Measurements from ENCODE around the gene DDX27. TPM values are rescaled to one million over a fixed set of nuclear protein-coding genes. Genes with fewer than 3 reads are reported as not detected.

Gene DDX27
- total RNA-seq, 1 experiment from 2014 or later = 30.6 TPM

DNA sequence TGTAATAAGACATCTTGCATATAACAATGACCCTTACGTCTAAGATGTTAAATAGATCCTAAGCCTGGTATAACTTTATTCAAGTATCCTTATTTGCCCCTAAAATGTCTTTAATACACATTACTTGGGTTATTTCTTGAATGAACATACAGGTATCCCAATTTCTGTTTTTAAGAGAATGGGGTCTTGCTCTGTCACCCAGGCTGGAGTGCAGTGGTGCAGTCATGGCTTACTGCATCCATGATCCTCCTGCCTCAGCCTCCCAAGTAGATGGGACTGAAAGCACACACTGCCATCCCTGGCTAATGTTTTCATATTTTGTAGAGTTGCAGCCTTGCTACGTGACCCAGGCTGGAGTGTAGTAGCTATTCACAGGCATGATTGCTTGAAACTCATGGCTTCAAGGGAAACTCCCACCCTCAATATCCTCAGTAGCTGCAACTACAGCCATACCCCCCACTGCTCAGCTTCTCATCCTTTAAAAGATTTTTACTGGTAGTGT is 69.1 kb downstream of the DDX27 start:
- no peak for DNase-seq (ENCODE audit: low spot score)

DNA sequence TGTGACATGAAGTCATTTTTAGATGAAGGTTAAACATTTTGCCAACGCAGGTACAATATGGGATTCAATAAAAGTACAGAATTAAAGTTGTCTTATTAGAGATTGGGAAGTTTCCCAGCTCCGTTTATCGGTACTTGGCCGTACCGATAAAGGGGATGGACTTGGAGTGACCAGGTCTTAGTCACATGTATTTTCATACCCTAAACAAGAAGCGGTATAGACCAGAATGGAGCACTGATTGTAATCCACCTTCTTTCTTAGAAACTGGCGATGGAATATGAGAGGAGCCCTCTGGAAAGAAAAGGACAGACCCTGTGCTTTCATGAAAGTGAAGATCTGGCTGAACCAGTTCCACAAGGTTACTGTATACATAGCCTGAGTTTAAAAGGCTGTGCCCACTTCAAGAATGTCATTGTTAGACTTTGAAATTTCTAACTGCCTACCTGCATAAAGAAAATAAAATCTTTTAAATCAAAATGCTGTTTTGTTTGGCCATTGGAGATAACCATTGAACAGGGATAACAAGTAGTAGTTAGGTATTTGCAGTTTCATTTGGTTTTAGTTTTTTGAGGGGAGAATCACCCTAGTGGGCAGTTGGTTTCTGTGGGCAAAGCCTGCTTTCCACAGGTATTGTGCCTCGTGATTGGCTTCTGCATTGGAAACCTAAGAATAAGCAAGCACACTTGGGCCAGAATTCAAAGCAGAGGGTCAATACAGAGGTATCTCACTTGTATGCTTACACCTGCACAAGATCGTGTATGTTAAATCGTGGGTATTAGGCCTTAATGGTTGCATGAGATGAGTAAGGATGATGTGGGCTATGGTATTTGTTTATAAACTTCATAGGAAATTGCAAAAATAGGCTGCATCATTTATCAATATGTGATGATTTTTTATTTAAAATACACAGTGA is 69.8 kb downstream of the DDX27 start:
- DNase-seq (ENCODE audit: low spot score) = no peak

DNA sequence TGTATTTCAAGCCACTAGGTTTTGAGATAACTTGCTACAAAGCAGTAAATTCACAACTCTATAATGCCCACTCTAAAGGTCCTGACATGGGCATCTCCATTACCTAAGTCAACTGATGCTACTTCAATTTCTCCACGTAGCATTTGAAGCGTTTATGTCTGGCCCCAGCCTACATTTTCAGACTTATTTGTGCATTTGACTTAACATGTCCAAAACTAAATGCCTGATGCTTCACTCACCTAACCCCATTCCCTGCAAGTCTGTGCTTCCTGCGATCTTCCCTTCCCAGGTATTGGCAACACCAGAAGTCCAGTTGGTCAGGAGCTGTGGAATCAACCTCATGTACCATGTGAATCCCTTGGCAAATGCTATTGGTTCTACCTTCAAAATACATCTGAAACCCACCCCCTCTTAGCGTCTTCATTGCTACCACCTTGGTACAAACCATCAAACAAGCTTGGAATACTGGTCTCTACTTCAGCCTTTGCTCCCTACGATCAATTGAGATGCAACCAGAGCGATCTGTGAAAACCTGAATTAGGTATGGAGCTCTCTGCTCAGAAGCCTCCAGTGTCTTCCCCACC is 71.5 kb downstream of the DDX27 start:
- DNase-seq (ENCODE audit: low spot score) = no peak

DNA sequence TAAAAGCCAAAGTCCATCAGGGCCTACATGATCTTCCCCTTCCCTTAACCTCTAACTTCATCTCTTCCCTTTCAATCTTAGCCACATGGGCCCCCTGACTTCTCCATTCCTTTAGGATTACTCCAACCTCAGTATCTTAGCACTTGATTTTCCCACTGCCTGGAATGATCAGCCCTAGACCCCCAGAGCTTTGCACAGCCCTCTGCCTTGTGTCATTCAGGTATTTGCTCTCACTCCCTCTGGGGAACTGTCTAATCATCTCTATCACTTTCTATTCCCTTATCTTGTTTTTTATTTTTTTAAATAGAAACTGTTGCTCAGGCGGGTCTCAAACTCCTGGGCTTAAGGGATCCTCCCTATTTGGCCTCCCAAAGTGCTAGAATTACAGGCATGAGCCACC is 72.0 kb downstream of the DDX27 start:
- no peak for DNase-seq (ENCODE audit: low spot score)

DNA sequence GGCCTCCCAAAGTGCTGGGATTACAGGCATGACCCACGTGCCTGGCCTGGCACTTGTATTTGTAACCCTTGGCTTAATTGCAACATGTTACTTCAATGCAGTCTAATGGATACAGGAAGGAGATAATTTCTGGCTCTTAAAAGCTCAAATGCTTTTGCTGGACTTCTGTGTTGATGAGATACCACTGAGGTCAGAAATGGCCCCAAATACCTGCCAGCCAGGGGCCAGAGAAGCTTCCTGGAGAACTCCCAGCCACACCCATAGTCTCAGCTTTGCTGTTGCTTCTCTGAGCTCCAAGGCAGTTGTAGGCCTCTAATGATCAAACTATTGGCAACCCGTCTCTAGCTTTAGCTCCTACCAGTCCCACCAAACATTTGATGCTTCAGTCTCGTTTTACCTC is 72.8 kb downstream of the DDX27 start:
- DNase-seq (ENCODE audit: low spot score) = no peak

DNA sequence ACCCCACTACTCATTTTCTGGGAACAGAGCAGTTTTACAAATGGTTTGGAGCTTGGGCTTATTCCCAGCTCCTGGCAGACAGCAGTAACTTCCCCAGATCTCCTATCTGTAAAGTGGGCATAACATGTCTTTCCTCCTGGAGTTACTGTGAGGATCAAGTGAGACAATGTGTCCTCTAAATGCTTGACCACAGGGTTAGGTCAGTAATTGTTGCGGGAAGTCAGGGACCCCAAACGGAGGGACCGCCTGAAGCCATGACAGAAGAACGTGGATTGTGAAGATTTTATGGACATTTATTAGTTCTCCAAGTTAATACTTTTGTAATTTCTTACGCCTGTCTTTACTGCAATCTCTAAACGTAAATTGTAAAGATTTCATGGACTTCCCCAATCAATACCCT is 73.9 kb downstream of the DDX27 start:
- no peak for DNase-seq (ENCODE audit: low spot score)

Other genes with a start within 250 kb of the DDX27 start
- gene CSE1L, start 173.1 kb upstream of the DDX27 start, total RNA-seq (2014; rRNA removed; shearing (Covaris generic)) = 119 and 166 TPM in 2 replicates
- gene STAU1, start 31.1 kb upstream of the DDX27 start, total RNA-seq (2014; rRNA removed; shearing (Covaris generic)) = 34.7 and 47.4 TPM in 2 replicates
- gene ZNFX1, start 58.6 kb downstream of the DDX27 start, total RNA-seq (2014; rRNA removed; shearing (Covaris generic)) = 21.9 and 22.8 TPM in 2 replicates